D341Med (cell line): ENCODE data around the gene NEDD4L.

Experiments
- DNase-seq: peaks from one replicate; pipeline ENCODE4 v3.0.0; 2012; ENCODE audit warnings: low spot score

NEDD4L gene

DNA sequence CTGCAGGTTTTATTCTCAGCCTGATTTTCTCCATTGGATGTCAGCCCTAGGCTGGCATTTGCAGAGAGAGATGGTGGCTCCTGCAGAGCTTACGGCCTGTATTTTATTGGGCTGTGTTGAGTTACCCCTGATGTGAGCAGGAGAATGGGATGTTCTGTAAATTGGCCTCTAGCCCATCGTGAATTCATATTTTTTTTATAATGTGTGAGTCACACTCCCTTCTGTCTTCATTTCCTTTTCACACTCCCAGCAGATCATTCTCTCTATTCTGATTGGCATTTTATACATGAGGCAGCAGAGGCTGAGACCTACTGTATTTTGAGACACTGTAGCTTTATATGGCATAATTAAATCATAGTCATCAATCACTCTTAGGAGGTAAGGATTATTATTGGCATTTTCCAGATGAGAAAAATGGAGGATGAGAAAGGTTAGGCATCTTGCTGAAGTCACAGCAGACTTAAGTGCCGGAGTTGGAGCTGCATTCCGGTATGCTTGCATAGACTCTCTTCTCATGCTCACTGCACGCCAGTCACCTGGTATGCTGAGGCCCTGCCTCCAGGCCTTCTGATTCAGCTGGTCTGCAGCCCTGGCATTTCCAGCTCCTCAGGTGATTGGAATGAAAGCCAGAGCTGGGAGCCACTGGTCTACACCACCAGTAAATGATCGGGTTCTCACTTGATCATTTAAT, 142.4 kb downstream of the NEDD4L start:
- no peak for DNase-seq

- DNase-seq, result no peak
Measured at GRCh38 chr18:58187674-58188073, 143.6 kb downstream of the NEDD4L start.

- no peak for DNase-seq
Measured at GRCh38 chr18:58188996-58189395, 145.0 kb downstream of the NEDD4L start.

DNA sequence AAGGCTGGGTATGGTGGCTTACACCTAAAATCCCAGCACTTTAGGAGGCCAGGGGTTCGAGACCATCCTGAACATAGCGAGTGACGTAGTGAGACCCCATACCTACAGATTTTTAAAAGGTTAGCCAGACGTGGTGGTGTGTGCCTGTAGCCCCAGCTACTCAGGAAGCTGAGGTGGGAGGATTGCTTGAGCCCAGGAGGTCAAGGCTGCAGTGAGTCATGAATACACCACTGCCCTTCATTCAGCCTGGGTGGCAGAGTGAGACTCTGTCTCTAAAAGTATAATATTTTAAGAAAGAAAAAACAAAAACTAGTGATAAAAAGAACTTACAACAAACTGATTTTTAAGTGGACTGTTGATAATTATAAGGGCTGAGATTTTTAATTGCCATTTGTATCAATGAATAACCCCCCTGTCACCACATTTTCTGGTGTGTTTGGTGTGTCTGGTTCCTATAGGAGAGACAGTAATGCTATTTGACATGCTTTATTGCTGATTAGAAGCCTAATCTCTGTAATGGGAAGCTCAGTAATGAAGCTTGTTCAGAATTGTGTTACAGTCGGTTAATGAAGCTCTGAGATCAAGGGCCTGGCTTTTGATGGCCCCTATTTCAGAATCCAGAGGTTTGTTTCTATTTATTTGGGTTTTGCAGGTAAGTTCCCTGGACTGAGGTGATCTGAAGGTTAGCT, 147.0 kb downstream of the NEDD4L start:
- no peak for DNase-seq

DNA sequence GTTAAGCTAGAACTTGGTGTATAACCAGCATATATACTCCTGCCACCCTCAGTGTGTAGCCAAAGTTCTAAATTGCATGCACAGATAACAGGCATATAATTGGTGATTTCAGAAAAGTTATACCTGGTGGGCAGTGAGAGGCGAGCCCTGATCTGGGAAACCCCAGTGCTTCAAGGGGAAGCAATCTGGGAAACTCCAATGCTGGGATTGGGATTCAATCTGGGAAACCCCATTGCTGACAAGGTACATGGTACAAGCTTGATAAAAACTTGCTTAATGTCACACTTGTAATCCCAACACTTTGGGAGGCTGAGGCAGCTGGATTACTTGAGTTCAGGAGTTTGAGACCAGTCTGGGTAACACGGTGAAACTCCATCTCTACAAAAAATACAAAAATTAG, 147.6 kb downstream of the NEDD4L start:
- DNase-seq, result no peak

DNA sequence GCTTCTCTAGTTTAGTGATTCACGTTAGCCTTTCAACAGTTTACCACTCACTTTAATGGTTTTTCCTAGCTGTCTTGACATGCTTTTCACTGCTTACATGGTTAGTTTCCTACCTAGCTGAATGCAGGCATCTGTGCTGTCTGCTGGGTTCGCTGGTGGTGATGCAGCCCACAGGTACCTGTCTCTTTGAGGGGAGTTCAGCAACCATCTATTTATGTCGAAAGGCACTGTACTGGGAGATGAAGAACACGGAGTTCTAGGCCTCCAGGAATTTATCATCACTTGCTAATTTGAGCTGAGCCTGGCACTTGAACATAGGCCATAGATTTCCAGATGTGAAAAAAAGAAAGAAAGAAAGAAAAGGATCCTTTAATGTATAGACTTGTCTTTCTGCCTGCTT, 148.5 kb downstream of the NEDD4L start:
- DNase-seq, result no peak

- DNase-seq, result peak; percentile 67
Measured at GRCh38 chr18:58194028-58194427, 150.0 kb downstream of the NEDD4L start.

- no peak for DNase-seq
Measured at GRCh38 chr18:58195278-58195765, 151.3 kb downstream of the NEDD4L start.

GRCh38 chr18:58196164-58196563, 152.1 kb downstream of the NEDD4L start:
- DNase-seq, result no peak

- DNase-seq, result no peak
Measured at GRCh38 chr18:58196881-58197872, 153.2 kb downstream of the NEDD4L start.

GRCh38 chr18:58201268-58201667, 157.2 kb downstream of the NEDD4L start:
- DNase-seq, result no peak

DNA sequence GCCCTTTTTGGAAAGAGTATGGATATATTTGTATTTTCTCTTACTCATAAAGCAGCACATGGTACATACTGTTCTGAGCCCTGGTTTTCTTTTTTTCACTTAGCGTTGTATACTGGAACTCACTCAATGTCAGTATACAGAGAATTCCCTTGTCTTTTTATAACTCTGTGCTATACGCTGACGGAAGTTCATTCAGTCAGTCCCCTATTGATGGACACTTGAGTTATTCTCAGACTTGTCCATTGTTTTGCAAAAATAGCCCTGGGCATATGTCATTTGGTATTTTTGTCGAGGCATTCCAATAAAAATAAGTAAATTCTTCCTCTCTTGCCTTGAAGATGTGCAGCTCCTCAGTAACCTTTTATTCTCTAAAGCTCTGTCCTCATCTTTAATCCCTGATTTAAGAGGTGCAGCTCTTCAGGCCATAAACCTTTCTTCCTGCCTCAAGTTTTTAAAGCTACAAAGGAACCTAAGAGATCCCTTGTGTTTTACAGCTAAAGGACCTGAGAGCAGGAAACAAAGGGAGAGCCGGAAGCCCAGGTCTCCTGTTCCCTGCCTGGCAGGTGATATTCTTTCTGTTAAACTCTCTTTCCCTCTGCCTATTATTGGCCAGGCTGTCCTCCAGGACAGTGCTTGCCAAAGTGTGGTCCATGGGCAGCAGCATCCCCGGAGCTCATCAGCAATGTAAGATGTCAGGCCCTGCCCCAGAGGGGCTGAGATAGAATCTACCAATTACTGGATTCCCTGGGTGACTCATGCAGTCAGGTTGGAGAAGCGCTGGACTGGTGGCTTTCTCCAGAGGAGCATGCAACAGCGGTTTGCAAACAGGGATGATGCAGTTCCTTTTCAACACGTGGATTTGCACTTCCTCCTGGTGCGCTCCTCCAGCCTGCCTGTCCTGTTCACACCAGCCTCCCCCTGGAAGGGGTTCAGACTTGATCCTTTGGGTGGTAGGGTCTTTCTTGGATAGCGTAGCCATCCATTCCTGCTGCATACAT, 158.0 kb downstream of the NEDD4L start:
- DNase-seq, result no peak

DNA sequence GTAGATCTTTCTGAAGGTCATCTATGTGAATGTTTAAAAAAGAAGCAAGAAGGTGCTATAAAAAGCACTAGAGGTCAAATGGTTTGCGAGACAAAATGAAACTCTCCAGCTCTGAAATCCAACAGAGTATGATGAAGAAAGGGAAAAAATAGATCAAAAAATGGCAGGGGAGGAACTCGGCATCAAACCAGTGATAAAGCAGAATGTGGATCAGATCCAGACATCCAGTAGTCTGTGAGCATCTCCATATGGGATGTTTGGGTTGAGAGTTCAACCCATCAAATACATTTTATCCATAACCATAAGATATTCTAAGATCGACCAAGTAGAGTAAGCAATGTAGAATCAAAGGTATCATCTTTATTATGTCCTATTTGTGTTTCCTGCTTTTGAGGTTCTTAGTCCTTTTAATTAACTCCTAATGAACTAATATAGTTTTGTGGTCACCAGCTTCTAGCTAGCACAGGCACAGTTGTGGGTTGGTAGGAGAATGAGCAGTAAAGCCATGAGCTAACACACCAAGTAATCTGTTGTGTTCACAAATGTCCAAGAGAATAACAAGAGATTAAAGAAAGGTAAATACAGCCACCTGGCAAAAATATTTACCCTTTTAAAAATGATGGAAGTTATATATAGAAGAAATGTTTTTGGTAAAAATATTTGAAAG, 160.9 kb downstream of the NEDD4L start:
- no peak for DNase-seq

- DNase-seq, result no peak
Measured at GRCh38 chr18:58205443-58206160, 161.6 kb downstream of the NEDD4L start.

DNA sequence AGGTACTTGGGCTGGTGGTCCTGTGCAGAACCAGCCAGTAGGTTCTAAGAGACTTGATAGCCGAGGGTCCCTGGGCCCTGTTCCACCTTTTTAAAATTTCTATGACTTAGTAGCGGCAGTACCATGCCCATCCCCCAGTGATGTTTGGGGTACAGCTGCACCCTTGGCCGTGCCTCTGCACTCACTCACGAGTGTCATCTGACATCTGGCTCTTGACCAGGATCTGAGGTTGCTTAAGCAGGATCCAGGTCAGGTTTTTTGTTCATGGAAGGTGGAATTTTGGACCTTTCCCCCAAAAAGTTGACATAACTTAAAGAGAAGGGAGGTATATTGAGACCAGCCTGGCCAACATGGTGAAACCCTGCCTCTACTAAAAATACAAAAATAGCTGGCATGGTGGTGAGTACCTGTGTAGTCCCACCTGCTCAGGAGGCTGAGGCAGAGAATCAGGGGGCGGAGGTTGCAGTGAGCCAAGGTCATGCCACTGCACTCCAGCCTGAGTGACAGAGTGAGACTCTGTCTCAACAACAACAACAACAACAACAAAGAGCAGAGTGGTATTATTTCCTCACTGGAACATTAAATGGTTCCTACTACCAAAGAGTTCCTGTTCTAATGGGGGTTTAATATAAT, 163.6 kb downstream of the NEDD4L start:
- no peak for DNase-seq

DNA sequence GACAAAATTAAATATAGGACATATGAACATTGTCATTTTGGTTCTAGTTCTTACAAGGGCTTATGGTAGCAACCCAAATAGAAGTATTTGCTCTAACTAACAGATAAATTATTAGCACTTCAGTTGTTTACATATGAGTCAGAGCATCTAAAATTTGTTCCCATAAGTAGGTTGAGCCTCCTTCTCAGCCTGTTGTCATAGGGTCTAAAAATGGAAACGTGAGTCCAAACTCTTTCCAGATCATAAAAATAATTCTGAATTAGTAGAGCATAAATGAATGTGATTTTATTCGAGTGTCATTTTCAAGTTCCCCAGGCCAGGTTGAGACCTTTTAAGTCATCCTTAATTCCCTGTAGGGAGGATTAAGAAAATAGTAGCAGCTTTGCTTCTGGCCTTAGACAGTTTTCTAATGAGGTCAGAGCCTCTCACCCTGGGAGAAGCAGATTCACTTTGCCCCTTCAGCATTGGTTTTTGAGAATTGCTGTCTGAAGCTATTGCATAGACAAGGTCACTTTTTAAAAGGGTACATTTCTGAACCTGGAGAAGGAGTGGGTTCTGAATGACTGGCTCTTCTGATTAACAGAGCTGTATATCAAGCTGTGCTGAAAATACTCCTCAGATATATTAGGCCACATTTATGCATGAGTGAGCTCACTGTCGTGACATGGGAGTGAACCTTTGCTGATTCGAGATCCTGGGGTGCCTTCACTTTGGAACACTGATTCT, 164.3 kb downstream of the NEDD4L start:
- DNase-seq, result no peak

DNA sequence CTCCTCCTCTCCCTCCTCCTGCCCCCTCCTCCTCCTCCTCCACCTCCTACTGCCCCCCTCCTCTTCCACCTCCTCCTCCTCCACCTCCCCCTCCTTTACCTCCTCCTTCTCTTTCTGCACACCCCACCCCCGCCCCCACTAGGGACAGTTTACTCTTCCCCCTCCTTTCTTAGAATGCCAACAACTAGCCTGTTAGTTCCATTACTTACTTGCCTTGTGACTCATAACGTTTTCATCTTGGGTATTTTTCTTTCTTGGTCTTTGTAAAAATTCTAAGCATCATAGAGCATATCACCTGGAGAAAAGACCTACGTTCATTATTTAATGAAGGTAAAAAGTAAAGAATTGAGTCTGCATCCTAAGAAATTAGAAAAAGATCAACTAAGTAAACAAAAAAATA, 165.3 kb downstream of the NEDD4L start:
- no peak for DNase-seq

GRCh38 chr18:58211510-58211909, 167.5 kb downstream of the NEDD4L start:
- no peak for DNase-seq

DNA sequence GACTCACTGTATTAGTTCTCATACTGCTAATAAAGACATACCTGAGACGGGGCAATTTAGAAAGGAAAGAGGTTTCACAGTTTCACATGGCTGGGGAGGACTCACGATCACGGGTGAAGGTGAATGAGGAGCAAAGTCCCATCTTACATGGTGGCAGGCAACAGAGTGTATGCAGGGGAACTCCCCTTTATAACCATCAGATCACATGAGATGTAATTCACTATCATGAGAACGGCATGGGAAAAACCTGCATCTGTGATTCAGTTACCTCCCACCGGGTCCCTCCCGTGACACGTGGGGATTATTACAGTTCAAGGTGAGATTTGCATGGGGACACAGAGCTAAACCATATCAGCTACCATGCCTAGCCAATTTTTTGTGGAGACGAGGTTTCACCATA, 168.2 kb downstream of the NEDD4L start:
- no peak for DNase-seq
